OCI-LY3 (cell line): ENCODE results near the gene ALDH1B1.

ENCODE experiments used
- EZH2phosphoT487 ChIP-seq: fragments of 200-600 bp; shearing (Covaris generic); IDR thresholded peaks from 2 replicates; pipeline ENCODE4 v1.6.1; 2018; ENCODE audit warnings: antibody characterized with exemption, mixed run types, low read depth
- TF ChIP-seq, protein P1 (sequence below): fragments of 200-600, 300-600 bp; sonication (generic); IDR thresholded peaks from 2 replicates; pipeline ENCODE4 v1.5.1; 2014; ENCODE audit warnings: antibody characterized with exemption, low read length, low read depth

DNA sequence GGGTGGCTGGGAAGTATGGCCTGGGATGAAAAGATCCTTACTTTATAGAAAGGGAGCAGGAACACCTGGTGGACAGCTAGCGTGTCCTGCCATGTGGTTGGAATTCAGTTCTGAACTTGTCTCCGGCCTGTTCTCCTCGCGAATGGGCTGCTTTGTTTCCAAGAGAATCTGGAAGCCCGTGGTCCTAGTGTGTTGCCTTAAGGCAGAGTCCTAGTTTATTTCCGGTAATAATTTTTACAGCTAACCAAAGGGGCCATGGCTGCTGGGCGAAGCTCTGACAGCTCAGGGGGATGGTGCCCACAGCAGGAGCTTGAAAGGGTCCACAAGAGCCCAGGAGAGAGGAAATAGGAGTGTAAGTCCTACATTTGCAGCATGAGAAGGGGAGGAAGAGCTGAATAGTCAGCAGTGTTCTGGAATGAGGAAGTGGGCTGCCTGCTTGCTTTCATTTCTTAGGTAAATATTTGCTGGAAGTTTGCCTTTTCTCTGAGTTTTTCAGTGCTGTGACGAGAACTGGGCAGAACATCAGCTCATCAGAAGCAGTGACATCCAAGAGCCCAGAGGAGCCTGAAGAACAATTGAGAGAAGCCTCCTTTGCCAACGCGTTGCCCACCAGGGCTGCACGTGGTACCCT lies 44.8 kb downstream of the ALDH1B1 start:
- no peak for TF ChIP-seq EZH2phosphoT487
- TF ChIP-seq, protein P1, sequence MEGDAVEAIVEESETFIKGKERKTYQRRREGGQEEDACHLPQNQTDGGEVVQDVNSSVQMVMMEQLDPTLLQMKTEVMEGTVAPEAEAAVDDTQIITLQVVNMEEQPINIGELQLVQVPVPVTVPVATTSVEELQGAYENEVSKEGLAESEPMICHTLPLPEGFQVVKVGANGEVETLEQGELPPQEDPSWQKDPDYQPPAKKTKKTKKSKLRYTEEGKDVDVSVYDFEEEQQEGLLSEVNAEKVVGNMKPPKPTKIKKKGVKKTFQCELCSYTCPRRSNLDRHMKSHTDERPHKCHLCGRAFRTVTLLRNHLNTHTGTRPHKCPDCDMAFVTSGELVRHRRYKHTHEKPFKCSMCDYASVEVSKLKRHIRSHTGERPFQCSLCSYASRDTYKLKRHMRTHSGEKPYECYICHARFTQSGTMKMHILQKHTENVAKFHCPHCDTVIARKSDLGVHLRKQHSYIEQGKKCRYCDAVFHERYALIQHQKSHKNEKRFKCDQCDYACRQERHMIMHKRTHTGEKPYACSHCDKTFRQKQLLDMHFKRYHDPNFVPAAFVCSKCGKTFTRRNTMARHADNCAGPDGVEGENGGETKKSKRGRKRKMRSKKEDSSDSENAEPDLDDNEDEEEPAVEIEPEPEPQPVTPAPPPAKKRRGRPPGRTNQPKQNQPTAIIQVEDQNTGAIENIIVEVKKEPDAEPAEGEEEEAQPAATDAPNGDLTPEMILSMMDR, result no peak
